DMS153 treated with DMSO at 0.1 percent for 48 hours (cell line): ENCODE data around the gene ACOT13.
"Not testable (repeated sequence)": the region's sequence is repeated elsewhere in the genome, so short reads cannot be mapped to it uniquely, and the experiment has no call there.

Source experiments
- DNase-seq: peaks from one replicate; lab custom pipeline; 2025; ENCODE audit not compliant: unreplicated experiment; lab: John Stamatoyannopoulos, UW

The ACOT13 gene

DNA sequence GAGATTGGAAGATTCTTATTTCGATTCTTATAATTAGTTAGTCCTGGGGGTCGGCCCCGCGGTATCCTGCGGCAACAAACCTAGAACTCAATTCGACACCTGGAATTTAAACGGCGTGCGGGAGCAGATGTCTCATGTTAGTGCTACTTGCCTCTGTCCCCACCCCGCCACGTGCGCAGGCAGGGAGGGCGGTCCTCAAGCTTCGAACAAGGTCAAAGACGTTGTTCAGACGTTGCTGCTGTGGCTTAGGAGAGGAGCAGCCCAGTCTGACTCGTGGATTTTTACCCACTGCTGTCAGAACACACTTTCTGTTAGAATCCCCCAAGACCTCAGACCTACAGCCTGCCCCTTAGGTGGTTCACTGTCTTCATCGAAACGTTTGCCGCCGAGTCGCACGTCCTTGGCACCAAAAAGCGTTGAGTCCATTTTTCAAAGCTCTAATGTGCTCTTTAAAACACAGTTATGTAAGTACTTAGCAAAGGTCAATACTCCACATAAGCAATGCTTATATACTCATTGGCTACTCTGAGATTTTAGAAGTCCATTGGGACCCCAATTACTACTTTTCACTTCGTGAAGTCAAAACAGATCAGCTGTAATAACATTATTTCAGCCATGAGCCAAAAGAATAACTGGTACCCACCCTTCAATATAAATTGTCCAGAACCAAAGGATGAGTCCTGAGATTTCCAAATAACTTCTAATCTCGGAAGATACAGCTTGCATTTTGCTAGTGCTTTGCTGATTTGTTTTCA, 54.8 kb downstream of the ACOT13 start:
- no peak for DNase-seq

DNA sequence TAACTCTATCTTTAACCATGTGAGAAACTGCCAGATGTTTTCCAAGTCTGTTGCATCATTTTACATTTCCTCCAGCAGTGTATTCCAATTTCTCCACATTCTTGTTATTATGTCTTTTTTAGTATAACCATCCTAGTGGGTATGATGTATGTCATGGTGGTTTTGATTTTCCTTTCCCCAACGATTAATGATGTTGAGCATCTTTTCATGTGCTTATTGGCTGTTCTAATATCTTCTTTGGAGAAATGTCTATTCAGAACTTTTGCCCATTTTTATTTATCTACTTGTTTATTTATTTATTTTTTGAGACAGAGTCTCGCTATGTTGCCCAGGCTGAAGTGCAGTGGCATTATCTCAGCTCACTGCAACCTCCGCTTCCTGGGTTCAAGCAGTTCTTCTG, 56.4 kb downstream of the ACOT13 start:
- DNase-seq, result no peak

DNA sequence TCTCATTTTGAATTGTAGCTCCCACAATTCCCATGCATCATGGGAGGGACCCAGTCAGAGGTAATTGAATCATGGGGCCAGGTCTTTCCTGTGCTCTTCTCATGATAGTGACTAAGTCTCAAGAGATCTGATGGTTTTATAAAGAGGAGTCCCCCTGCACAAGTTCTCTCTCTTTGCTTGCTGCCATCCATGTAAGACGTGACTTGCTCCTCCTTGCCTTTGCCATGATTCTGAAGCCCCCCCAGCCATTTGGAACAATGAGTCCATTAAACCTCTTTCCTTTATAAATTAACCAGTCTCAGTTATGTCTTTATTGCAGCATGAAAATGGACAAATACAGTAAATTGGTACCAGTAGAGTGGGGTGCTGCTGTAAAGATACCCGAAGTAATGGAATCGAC, 63.8 kb downstream of the ACOT13 start:
- DNase-seq, result not testable (repeated sequence)

DNA sequence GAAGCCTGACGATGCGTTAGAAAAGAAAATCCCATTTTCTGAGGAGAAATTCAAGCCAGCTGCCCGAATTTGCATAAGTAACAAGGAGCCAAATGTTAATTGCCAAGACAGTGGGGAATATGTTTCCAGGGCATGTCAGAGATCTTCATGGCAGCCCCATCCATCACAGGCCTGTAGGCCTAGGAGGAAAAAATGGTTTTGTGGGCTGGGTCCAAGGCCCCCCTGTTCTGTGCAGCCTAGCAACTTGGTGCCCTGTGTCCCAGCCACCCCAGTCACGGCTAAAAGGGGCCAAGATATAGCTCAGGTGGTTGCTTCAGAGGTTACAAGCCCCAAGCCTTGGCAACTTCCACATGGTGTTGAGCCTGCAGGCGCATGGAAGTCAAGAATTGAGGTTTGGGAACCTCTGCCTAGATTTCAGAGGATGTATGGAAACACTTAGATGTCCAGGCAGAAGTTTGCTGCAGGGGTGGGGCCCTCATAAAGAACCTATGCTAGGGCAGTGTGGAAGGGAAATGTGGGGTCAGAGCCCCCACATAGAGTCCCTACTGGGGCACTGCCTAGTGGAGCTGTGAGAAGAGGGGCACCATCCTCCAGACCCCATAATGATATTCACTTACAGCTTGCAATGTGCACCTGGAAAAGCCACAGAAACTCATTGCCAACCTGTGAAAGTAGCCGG, 64.7 kb downstream of the ACOT13 start:
- DNase-seq, result not testable (repeated sequence)

DNA sequence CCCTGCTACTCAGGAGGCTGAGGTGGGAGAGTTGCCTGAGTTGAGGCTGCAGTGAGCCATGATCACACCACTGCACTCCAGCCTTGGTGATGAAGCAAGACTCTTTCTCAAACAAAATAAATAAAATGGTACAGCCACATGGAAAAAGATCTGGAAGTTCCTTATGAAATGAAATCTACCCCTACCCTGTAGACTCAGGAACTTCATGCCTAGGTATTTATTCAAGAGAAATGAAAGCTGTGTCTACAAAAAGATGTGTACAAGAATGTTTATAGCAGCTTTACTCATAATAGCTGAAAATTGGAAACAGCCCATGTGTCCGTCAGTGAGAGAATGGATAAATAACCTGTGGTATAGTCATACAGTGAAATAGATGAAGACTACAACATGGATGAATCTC, 67.3 kb downstream of the ACOT13 start:
- no peak for DNase-seq

DNA sequence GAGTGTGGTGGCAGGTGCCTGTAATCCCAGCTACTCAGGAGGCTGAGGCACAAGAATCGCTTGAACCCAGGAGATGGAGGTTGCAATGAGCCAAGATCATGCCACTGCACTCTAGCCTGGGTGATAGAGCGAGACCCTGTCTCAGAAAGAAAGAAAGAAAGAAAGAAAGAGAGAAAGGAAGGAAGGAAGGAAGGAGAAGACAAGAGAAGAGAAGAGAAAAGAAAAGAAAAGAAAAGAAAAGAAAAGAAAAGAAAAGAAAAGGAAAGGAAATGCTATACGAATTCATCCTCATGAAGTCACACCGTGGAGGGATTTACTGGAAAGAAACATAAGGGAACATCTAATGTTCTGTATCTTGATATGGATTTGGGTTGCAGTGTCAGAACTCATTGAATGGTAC, 67.8 kb downstream of the ACOT13 start:
- DNase-seq, result not testable (repeated sequence)

DNA sequence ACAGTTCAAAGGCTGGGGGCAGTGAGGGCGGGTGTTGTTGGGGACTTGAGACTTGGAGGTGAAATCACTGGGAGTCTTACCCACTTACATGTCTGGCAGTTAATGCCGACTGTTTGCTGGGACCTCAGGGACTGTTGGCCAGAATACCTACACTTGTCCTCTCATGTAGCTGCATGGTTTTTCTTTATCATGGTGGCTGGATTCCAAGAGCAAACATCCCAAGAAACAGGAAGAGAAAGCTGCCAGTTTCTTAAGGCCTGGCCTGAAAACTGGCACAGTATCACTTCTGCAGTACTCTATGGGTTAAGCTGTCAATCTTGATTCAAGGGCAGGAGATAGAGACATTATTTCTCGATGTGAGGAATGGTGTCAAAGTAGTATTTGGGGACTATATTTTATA, 71.9 kb downstream of the ACOT13 start:
- DNase-seq, result no peak

DNA sequence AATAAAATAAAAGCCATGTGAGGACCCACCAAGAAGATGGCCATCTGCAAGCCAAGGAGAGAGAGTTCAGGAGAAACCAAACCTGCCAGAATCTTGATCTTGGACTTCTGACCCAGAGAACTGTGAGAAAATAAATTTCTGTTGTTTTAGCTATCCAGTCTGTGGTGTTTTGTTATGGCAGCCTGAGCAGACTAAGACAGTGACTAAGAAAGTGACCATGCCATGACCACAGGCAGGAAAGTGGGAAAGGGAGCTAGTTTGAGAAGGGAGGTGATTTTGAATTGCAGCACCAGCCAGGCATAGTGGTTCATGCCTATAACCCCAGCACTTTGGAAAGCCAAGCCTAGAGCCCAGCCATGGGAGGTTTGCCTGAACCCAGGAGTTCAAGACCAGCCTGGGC, 74.0 kb downstream of the ACOT13 start:
- no peak for DNase-seq

DNA sequence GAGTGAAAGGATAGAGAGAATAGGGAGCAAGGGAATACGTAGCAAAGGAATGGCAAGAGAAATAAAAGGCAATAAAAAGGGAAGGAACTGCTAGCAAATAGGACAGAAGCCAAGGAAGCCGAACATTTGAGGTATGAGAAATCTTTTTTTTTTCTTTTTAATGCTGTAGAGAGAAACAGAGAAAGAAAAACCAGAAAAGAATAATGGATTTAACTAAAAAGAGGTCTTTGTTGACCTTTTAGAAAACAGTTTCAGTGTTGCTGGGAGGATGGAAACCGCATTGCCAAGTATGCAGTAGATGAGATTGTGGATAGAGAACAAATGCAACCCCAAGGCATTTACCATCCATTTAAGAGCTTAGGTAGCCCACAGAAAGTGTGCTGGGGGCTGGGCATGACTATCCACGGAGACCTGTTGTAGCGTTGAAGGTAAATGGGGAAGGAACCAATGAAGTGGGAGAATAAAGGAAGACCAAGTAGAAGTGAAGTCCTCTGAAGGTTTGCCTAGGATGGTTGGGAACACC, 75.4 kb downstream of the ACOT13 start:
- no peak for DNase-seq

DNA sequence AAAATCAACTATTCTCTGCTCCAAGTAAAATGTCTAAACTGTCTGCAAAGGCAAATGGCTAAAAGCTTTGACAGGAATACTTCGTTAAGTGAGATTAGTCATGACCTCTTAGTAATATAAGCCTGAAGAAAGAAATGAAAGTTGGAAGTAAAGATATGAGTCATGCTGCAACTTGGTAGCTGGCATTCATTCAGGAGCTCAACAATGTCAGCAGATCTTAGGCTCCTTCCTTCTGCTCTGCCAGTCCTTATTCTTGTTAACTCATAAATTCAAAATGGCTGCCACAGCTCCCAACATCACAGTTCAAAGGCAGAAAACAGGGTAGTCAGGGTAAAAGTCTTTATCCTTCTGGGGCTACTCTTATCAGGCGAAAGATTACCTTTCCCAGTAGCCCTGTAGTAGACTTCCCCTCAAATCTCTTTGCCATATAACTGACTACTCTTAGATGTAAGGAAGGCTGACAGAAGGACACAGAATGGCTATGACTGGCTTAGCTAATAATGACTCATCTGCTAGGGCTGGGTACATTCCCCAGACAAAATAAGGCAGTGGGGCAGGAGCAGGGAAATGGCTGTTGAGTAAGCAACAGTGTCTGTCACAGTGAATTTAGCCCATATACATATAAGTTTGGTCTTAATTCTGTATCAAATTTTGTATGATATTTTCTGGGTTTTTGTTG, 76.5 kb downstream of the ACOT13 start:
- DNase-seq, result no peak

DNA sequence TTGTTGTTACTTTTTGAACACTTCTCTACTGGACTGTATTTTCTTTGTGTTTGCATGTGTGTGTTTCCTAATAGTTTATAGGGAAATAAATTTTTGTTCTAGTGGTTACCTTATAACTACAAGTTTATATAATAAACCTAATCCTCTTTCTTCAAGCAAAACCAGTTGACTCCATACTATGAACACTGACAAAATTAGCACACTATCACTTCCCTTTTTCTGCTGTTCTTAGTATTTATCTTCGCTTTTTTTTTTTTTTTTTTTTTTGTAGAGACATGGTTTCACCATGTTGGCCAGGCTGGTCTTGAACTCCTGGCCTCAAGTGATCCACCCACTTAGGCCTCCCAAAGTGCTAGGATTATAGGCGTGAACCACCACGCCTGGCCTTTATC, 77.1 kb downstream of the ACOT13 start:
- DNase-seq, result no peak

DNA sequence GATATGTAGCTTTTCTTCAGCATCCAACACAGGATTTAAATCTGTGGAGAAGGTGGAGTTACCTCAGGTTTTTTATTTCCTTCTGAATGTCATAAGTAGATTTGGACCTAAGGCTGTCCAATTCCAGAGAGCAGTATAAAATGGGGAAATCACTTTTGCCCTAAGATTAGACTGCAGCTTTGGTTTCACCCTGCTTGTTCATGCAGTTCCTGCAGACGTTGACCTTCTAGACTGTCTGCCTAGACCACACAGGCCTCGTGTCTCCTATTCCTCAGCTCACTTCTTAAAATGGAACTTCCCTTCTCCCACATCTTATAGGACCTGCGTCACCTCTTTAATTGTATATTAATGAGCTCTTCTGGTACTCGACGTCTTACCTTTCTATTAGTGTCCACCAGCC, 78.0 kb downstream of the ACOT13 start:
- DNase-seq, result no peak

DNA sequence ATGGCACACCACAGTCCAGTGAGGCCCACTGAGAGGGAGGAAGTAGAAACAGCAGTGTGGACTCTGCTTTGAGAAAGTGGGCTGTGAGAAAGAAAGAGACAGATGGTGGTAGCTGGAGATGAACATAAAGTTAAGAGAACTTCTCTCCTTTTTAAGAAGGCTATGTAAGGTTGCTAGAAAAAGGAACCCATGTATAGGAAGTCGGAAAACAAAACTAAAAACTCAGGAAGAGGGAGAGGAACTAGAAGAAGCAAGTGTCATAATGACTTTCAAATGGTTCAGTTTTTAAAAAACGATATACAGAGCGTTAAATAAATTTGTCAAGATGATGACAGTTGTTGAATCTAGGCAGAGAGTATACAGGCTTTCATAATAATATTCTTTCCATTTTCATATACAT, 82.4 kb downstream of the ACOT13 start:
- DNase-seq, result no peak

DNA sequence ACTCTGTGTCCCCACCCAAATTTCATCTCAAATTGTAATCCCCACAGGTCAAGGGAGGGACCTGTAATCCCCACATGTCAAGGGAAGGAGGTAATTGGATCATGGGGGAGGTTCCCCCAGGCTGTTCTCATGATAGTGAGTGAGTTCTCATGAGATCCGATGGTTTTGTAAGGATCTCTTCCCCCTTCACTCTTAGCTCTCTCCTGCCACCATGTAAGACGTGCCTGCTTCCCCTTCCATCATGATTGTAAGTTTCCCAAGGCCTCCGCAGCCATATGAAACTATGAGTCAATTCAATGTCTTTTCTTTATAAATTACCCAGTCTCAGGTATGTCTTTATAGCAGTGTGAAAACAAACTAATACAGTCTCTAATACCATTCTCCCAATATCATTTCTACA, 84.0 kb downstream of the ACOT13 start:
- DNase-seq, result not testable (repeated sequence)

DNA sequence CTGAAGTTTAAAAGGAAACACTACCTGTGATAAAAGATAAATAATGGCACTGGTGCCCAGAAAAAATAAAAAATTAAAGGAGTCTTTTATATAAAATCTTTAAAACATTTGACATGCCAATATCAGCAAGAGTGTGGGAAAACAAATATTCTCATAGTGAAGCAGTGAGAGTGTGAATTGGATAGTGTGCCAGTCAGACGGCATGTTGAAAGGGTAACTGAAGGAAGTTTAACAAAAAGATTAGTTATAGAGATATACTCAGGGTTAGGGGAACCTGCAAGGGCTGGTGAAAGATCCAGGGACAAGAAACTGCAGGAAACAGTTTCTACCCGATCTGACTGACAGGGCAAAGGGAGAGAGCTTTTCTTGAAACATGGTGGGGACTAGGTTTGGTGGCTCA, 85.6 kb downstream of the ACOT13 start:
- DNase-seq, result no peak

DNA sequence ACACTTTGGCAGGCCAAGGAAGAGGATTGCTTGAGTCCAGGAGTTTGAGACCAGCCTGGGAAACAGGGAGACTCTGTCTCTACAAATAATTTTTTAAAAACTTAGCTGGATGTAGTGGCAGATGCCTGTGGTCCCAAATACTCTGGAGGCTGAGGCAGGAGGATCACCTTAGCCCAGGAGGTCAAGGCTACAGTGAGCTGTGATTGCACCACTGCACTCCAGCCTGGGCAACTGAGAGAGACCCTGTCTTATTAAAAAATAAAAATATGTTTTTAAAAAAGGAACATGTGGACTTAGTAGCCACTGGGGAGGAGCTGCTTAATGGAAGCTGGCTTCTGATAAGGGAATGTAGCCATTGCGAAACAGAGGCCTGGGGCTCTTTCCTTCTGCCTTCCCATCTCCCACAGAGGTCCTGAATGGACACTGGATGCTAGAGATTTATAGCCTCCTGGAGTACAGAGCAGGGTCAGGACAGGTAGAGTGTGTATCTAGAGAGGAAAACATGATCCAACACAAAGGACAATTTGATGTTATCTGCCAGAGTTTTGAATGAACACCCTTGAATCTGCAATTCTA, 86.1 kb downstream of the ACOT13 start:
- no peak for DNase-seq

DNA sequence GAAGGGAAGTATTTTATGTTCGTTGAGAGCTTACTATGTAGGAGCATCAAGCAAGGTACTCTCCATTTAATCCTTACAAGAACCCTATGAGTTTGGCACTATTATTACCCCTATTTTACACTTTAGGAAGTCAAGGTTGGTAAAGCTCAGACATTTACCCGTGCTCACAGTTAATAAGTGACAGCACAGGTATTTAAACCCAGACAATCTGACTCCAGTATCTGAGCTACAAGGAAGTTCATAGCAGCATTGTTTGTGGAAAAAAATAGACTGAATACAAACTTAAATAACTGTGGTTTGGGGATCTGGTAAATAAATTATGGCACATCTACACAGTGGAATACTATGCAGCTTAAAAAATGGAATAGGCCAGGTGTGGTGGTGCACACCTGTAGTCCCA, 86.7 kb downstream of the ACOT13 start:
- no peak for DNase-seq

DNA sequence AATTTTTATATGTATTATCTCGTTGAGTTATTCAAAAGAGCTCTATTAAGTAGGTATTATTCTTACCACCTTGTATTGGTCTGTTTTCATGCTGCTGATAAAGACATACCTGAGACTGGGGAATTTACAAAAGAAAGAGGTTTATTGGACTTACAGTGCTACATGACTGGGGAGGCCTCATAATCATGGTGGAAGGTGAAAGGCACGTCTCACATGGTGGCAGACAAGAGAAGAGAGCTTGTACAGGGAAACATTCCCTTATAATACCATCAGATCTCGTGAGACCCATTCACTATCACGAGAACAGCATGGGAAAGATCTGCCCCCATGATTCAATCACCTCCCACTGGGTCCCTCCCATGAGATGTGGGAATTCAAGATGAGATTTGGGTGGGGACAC, 87.5 kb downstream of the ACOT13 start:
- DNase-seq, result not testable (repeated sequence)
